NCI-H1436 (cell line): ENCODE measurements around the gene AGAP3.

Experiments used
- DNase-seq: peaks from one replicate; lab custom pipeline; 2025; lab: John Stamatoyannopoulos, UW

The AGAP3 gene

GRCh38 chr7:151057989-151058780 lies 28.1 kb upstream of the AGAP3 start:
- peak; percentile 98 for DNase-seq

- no peak for DNase-seq
Measured at GRCh38 chr7:151058781-151059366, 27.4 kb upstream of the AGAP3 start.

- DNase-seq, result peak; percentile 56
Measured at GRCh38 chr7:151059367-151060112, 26.7 kb upstream of the AGAP3 start, which contains the start of gene SLC4A2. TSS of gene SLC4A2 (plus strand) at chr7:151059589. CDS start at chr7:151061988, 2,399 bp downstream.

GRCh38 chr7:151060113-151060415 lies 26.2 kb upstream of the AGAP3 start:
- DNase-seq, result no peak

GRCh38 chr7:151060416-151061212 lies 25.7 kb upstream of the AGAP3 start:
- DNase-seq, result no peak

- DNase-seq, result no peak
Measured at GRCh38 chr7:151061213-151062110, 24.8 kb upstream of the AGAP3 start.

GRCh38 chr7:151062111-151062398 lies 24.2 kb upstream of the AGAP3 start:
- DNase-seq, result no peak

GRCh38 chr7:151062399-151063211 lies 23.7 kb upstream of the AGAP3 start:
- no peak for DNase-seq

GRCh38 chr7:151063212-151063561 lies 23.1 kb upstream of the AGAP3 start:
- DNase-seq, result no peak

- DNase-seq, result no peak
Measured at GRCh38 chr7:151064454-151064853, 21.8 kb upstream of the AGAP3 start.

GRCh38 chr7:151064993-151065392 lies 21.3 kb upstream of the AGAP3 start:
- no peak for DNase-seq

- DNase-seq, result no peak
Measured at GRCh38 chr7:151065516-151065915, 20.8 kb upstream of the AGAP3 start.

- no peak for DNase-seq
Measured at GRCh38 chr7:151066273-151066974, 19.9 kb upstream of the AGAP3 start.

GRCh38 chr7:151068069-151068773 lies 18.1 kb upstream of the AGAP3 start:
- DNase-seq, result no peak

- DNase-seq, result no peak
Measured at GRCh38 chr7:151069841-151070573, 16.3 kb upstream of the AGAP3 start.

GRCh38 chr7:151070574-151070960 lies 15.7 kb upstream of the AGAP3 start:
- DNase-seq, result no peak

GRCh38 chr7:151071032-151071866 lies 15.0 kb upstream of the AGAP3 start:
- DNase-seq, result no peak

GRCh38 chr7:151073990-151074389 lies 12.3 kb upstream of the AGAP3 start:
- no peak for DNase-seq
